Panc1 (cell line): ENCODE data around the gene RASGRF2.

ENCODE experiments used
- CTCF ChIP-seq: fragments of 450-650 bp; IDR thresholded peaks from 2 replicates; pipeline ENCODE4 v1.5.1; 2017; ENCODE audit warnings: mild to moderate bottlenecking
- POLR2AphosphoS5 ChIP-seq: IDR thresholded peaks from 2 replicates; pipeline ENCODE4 v1.6.1; 2012; ENCODE audit warnings: mild to moderate bottlenecking, low read depth, low read length, moderate library complexity
- REST ChIP-seq, 2 experiments: IDR thresholded peaks; 2 replicates each; pipeline ENCODE4 v1.6.1; 2011 to 2012; ENCODE audit warnings: low read depth in 2 of 2, control low read depth in 1 of 2, low read length in 1 of 2, mild to moderate bottlenecking in 1 of 2, moderate library complexity in 1 of 2; ENCODE audit not compliant: insufficient read depth in 1 of 2

- no peak for TF ChIP-seq CTCF
- TF ChIP-seq POLR2AphosphoS5 = no peak
- no peak for TF ChIP-seq REST (IDR thresholded peaks at IDR 0.05; ENCODE audit: insufficient read depth in 1 of 2, low read depth in 2 of 2, low read length in 1 of 2)
Observed at GRCh38 chr5:80928073-80928472, 32.1 kb upstream of the RASGRF2 start.
